Measurements from ENCODE around the gene SRGAP2C.
"Not testable (repeated sequence)": the region's sequence is repeated elsewhere in the genome, so short reads cannot be mapped to it uniquely, and the experiment has no call there.

Gene SRGAP2C

GRCh38 chr1:121433517-121433916, 248.7 kb downstream of the SRGAP2C start:
- DNase-seq: not testable (repeated sequence)

GRCh38 chr1:121438862-121439261, 254.1 kb downstream of the SRGAP2C start:
- DNase-seq: not testable (repeated sequence)

GRCh38 chr1:121440993-121441392, 256.2 kb downstream of the SRGAP2C start:
- DNase-seq: no peak
